ENCODE results near the gene STAB2. TPM values are rescaled to one million over a fixed set of nuclear protein-coding genes. Genes with fewer than 3 reads are reported as not detected.

Gene STAB2
- total and polyA plus RNA-seq, 11 donors, result 0.12 to 3.5 (median 0.37) TPM; not detected in 6

DNA sequence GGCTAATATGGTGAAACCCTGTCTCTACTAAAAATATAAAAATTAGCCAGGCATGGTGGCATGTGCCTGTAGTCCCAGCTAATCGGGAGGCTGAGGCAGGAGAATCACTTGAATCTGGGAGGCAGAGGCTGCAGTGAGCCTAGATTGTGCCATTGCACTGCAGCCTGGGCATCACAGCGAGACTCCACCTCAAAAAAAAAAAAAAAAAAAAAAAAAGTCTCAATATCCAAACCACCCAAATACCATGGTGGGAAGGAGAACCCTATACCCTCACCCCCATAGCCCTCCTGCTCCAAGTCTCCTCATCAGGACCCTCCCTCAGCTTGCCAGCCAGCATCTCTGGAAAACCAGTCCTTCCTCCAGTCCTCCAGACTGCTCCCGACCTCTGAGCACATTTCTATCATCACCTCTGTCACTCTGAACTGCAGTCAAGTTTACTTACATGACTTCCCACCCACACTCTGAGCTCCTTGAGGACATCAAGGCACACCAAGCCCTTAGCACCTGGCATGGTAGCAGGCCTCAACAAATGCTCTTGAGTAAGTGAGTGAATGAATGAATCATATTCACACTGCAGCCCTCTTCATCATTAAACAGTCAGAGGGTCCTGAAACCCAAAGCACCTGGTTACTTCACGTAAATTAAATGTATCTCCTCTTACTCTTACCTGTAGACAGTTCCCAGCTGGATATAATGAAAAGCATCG, 218.7 kb downstream of the STAB2 start:
- peak overlapping the region in 2 of 12 donors; percentile 27 to 30 for H3K27ac ChIP-seq
- no peak overlapping the region for H3K4me3 ChIP-seq
- intact Hi-C loops (cut with DNase I), result no loop called here
- H3K4me1 ChIP-seq, result peaks cover 0 to 41% (median 2%) of the 10 kb centered on the region in 12 donors
- no peaks in the 10 kb centered on the region for H3K9me3 ChIP-seq
- ATAC-seq (no peak), DNase-seq (no peak)
- no peaks in the 10 kb centered on the region for H3K36me3 ChIP-seq
- TF ChIP-seq, protein P1, sequence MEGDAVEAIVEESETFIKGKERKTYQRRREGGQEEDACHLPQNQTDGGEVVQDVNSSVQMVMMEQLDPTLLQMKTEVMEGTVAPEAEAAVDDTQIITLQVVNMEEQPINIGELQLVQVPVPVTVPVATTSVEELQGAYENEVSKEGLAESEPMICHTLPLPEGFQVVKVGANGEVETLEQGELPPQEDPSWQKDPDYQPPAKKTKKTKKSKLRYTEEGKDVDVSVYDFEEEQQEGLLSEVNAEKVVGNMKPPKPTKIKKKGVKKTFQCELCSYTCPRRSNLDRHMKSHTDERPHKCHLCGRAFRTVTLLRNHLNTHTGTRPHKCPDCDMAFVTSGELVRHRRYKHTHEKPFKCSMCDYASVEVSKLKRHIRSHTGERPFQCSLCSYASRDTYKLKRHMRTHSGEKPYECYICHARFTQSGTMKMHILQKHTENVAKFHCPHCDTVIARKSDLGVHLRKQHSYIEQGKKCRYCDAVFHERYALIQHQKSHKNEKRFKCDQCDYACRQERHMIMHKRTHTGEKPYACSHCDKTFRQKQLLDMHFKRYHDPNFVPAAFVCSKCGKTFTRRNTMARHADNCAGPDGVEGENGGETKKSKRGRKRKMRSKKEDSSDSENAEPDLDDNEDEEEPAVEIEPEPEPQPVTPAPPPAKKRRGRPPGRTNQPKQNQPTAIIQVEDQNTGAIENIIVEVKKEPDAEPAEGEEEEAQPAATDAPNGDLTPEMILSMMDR (IDR thresholded peaks at IDR 0.05), result no peak
- TF ChIP-seq POLR2A (IDR thresholded peaks at IDR 0.05), result no peak
- no peaks in the 10 kb centered on the region for H3K27me3 ChIP-seq
- 87 to 88% (median 88%) methylated on average over 5 of the region's 5 CpGs for WGBS, 4 donors

DNA sequence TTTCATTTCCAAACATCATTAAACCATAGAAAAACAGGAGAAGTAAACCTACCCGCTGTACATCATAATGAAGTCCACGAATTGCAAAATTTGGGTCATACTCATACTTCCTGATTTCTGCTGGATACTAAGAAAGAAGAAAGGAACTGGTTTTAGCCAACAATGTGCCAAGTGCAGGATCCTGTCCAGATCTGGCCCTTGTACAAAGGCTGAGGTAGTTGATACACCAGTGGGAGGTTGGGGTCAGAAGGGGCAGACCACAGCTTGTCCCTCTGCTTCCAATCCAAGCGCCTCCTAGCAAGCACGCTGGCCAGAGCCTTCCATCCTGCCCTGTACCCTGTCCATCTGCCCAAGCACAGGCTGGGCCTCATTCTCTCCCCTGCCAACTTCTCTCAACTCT, 219.7 kb downstream of the STAB2 start:
- H3K36me3 ChIP-seq, result no peaks in the 10 kb centered on the region
- DNase-seq, result no peak
- peaks cover 0 to 38% (median 0%) of the 10 kb centered on the region in 12 donors for H3K4me1 ChIP-seq
- no peaks in the 10 kb centered on the region for H3K9me3 ChIP-seq
- H3K4me3 ChIP-seq, result no peak overlapping the region
- peak overlapping the region in 2 of 12 donors; percentile 11 to 32 for H3K27ac ChIP-seq
- H3K27me3 ChIP-seq, result no peaks in the 10 kb centered on the region
- intact Hi-C loops (cut with DNase I), result no loop called here
- TF ChIP-seq, protein P1 (IDR thresholded peaks at IDR 0.05), result no peak
- no peak for TF ChIP-seq POLR2A (IDR thresholded peaks at IDR 0.05)
- peak in 2 of 4 donors; percentile 24 to 38 for ATAC-seq
- 76 to 89% (median 84%) methylated on average over 4 of the region's 4 CpGs for WGBS, 4 donors

DNA sequence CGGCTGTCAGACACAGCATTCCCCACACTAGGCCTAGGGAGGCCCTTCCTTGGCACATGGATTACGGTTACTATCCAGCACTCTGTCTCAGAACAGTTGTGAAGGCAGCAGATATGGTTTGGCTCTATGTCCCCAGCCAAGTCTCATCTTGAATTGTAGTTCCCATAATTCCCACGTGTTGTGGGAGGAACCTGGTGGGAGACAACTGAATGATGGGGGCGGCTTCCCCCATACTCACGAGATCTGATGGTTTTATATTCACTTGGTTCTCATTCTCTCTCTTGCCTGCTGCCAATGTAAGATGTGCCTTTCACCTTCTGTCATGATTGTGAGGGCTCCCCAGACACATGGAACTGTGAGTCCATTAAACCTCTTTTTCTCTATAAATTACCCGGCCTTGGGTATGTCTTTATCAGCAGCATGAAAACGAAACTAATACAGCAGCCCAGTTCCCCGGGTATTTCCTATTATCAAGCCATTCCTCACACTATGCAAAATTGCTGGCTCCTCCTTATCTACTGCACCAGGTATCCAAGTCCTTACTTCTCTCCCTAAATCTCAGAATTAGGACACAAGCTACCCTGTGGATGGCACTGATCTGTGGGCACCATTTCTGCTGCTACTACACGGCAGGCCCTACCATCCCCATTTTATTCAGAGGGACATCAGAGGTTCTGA, 220.6 kb downstream of the STAB2 start:
- ATAC-seq, result no peak
- Histone ChIP-seq H3K9me3 (no peaks in the 10 kb centered on the region), H3K4me1 (peaks cover 0 to 34% (median 0%) of the 10 kb centered on the region in 12 donors), H3K27ac (peak overlapping the region in 1 of 12 donors; percentile 32), H3K4me3 (no peak overlapping the region), H3K36me3 (no peaks in the 10 kb centered on the region), H3K27me3 (no peaks in the 10 kb centered on the region)
- intact Hi-C loops (cut with DNase I), result no loop called here
- TF ChIP-seq, protein P1 (IDR thresholded peaks at IDR 0.05), result no peak
- TF ChIP-seq POLR2A (IDR thresholded peaks at IDR 0.05), result no peak
- 79 to 91% (median 88%) methylated on average over 9 of the region's 9 CpGs for WGBS, 4 donors
- no peak for DNase-seq

DNA sequence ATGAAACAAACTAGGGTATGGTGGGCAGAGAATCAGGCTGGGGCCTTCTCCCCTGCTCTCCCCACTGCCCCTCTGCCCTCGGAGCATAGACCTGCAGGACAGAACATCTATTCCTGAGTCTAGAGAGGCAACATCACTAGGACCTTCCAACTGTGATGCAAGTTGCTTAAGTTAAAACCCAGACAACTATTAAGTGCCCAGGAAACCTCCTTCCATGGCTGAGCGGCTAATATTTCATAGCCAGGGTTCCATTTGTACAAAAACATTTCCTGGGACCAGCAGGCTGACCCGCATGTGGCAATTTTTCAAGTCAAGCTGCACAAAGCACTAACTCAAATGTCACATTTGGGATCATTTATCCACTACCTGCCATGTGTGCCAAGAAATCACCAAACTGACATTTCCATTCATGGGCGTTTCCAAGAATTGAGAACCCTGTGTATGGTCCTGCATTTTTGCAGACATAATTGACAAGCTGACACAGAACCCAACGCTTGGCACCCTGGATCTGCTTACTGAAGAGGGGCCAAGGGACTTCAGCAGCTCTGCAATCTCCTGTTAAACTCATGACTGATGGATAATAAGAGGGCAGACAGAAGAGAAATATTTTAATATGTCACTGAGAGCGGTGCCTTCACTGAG, 221.3 kb downstream of the STAB2 start:
- intact Hi-C loops (cut with DNase I), result no loop called here
- no peak for TF ChIP-seq POLR2A (IDR thresholded peaks at IDR 0.05)
- TF ChIP-seq, protein P1 (IDR thresholded peaks at IDR 0.05), result no peak
- H3K27ac ChIP-seq, result peak overlapping the region in 1 of 12 donors; percentile 51
- ATAC-seq (no peak), DNase-seq (no peak)
- H3K4me1 ChIP-seq, result peaks cover 0 to 34% (median 0%) of the 10 kb centered on the region in 12 donors
- no peaks in the 10 kb centered on the region for H3K36me3 ChIP-seq
- WGBS, 4 donors, result 92 to 97% (median 94%) methylated on average over 6 of the region's 6 CpGs
- H3K27me3 ChIP-seq, result no peaks in the 10 kb centered on the region
- no peaks in the 10 kb centered on the region for H3K9me3 ChIP-seq
- H3K4me3 ChIP-seq, result no peak overlapping the region

Measured in heart left ventricle (tissue), 16 donors.